NCI-H774 (cell line): ENCODE results near the gene DRGX.

ENCODE experiments used
- DNase-seq: peaks from one replicate; lab custom pipeline; 2025; lab: John Stamatoyannopoulos, UW

DRGX gene

DNA sequence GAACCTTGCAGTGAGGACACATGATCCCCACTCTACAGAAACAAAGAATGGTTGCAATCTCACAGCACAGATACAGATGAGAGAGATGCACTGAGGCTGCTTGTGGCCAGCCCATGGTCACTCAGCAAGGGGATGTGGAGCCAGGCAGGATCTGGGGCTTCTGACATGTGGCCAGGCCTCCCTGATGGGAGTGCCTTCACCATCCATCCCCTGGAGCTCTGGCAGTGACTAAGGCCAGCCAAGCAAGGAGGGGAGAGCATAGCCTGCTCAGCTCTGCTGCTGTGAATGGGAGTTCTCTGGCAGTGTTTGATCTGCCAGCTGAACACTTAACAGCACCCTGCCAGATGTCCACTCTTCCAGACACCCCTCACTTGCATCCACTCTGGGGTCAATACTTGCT is 77.1 kb downstream of the DRGX start:
- no peak for DNase-seq

DNA sequence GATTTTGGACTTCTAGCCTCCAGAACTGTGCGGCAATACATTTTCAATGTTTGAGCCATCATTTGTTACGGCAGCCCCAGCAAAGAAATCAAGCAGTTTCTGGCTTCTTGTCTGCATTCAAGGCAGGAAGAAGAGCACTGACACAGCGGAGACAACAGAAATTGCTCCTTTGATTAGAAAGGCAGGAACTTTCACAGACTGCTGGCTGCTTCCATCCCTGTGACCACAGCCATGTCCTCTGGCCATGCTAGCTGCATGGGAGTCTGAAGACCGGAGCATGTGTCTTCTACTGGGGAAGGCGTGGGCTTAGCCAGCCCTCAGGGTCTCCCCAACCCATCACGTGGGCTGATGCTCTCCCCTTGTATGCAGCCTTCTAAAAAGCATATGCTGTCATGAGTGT is 77.9 kb downstream of the DRGX start:
- DNase-seq: no peak

DNA sequence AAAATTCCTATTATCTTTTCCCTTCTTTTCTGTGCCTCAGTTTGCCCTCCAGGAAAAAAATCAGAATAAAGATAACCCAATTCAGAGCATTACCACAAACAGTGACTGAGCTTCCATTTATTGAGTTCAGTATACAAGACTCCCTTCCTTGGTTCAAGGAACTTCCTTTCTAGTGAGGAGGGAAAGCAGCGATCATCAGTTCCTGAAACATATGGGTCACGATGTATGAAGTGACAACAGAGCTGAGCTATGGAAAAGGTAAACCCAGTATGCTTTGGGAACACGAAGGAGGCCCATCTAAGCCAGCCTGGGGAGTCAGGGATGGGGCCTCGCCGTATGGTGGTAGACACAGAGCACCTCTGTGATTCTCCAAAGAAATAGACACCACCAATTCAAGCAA is 81.1 kb downstream of the DRGX start:
- DNase-seq: no peak
